ENCODE results near the gene NT5DC3. TPM values are rescaled to one million over a fixed set of nuclear protein-coding genes. Genes with fewer than 3 reads are reported as not detected.
"Not testable (repeated sequence)": the region's sequence is repeated elsewhere in the genome, so short reads cannot be mapped to it uniquely, and the experiment has no call there.

Gene NT5DC3
- total and polyA plus RNA-seq, 4 donors: 1.3 to 9.0 (median 4.4) TPM

DNA sequence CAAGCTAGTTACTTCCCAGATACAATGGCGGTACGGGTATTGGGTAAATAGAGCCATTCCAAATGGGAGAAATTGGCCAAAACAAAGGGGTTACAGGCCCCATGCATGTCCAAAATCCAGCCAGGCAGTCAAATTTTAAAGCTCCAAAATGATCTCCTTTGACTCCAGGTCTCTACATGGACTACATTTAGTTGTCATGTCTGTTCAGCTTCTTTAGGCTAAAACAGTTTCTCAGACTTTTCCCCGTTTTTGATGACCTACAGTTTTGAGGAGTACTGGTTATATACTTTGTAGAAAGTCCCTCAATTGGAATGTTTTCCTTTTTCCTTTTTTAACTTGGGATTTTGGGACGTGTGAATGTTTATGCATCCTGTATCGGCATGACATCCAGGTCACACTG is 4.7 kb downstream of the NT5DC3 start:
- no peak overlapping the region for H3K4me3 ChIP-seq (ENCODE audit: low read depth in 1 of 3, low read length in 3 of 3)
- no peaks in the 10 kb centered on the region for H3K27me3 ChIP-seq (ENCODE audit: control insufficient read depth in 4 of 4, insufficient read depth in 4 of 4, low read length in 3 of 4)
- peaks cover 12 to 38% (median 25%) of the 10 kb centered on the region in 4 donors for H3K4me1 ChIP-seq (ENCODE audit: control insufficient read depth in 4 of 4, insufficient read depth in 4 of 4, low read length in 3 of 4)
- no peak overlapping the region for H3K27ac ChIP-seq (ENCODE audit: low read depth in 1 of 2, low read length in 2 of 2)
- H3K36me3 ChIP-seq (ENCODE audit: control insufficient read depth in 4 of 4, insufficient read depth in 3 of 4, low read depth in 1 of 4, low read length in 3 of 4): no peaks in the 10 kb centered on the region
- WGBS: 88% methylated on average over 5 of the region's 5 CpGs
- DNase-seq (ENCODE audit: low spot score): no peak
- TF ChIP-seq NR2F2 (IDR thresholded peaks at IDR 0.05): no peak
- TF ChIP-seq RAD21 (IDR thresholded peaks at IDR 0.05): no peak
- TF ChIP-seq, protein P1, sequence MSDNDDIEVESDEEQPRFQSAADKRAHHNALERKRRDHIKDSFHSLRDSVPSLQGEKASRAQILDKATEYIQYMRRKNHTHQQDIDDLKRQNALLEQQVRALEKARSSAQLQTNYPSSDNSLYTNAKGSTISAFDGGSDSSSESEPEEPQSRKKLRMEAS (IDR thresholded peaks at IDR 0.05): no peak
- TF ChIP-seq TAF1 (conservative IDR thresholded peaks at IDR 0.05): no peak
- no peak for TF ChIP-seq RXRA (IDR thresholded peaks at IDR 0.05)
- no peak for TF ChIP-seq HNF4A (conservative IDR thresholded peaks at IDR 0.05)
- TF ChIP-seq EGR1 (IDR thresholded peaks at IDR 0.05; ENCODE audit: low read depth in 2 of 2): no peak
- TF ChIP-seq GABPA (IDR thresholded peaks at IDR 0.05 in 1 of 2, conservative IDR thresholded peaks at IDR 0.05 in 1 of 2): no peak
- TF ChIP-seq SP1 (IDR thresholded peaks at IDR 0.05): no peak
- TF ChIP-seq, protein P2, sequence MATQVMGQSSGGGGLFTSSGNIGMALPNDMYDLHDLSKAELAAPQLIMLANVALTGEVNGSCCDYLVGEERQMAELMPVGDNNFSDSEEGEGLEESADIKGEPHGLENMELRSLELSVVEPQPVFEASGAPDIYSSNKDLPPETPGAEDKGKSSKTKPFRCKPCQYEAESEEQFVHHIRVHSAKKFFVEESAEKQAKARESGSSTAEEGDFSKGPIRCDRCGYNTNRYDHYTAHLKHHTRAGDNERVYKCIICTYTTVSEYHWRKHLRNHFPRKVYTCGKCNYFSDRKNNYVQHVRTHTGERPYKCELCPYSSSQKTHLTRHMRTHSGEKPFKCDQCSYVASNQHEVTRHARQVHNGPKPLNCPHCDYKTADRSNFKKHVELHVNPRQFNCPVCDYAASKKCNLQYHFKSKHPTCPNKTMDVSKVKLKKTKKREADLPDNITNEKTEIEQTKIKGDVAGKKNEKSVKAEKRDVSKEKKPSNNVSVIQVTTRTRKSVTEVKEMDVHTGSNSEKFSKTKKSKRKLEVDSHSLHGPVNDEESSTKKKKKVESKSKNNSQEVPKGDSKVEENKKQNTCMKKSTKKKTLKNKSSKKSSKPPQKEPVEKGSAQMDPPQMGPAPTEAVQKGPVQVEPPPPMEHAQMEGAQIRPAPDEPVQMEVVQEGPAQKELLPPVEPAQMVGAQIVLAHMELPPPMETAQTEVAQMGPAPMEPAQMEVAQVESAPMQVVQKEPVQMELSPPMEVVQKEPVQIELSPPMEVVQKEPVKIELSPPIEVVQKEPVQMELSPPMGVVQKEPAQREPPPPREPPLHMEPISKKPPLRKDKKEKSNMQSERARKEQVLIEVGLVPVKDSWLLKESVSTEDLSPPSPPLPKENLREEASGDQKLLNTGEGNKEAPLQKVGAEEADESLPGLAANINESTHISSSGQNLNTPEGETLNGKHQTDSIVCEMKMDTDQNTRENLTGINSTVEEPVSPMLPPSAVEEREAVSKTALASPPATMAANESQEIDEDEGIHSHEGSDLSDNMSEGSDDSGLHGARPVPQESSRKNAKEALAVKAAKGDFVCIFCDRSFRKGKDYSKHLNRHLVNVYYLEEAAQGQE (IDR thresholded peaks at IDR 0.05): no peak
- no peak overlapping the region for H3K9ac ChIP-seq (ENCODE audit: low read depth in 1 of 2, low read length in 2 of 2)
- H3K9me3 ChIP-seq (ENCODE audit: control insufficient read depth in 4 of 4, low read length in 3 of 4): no peaks in the 10 kb centered on the region

DNA sequence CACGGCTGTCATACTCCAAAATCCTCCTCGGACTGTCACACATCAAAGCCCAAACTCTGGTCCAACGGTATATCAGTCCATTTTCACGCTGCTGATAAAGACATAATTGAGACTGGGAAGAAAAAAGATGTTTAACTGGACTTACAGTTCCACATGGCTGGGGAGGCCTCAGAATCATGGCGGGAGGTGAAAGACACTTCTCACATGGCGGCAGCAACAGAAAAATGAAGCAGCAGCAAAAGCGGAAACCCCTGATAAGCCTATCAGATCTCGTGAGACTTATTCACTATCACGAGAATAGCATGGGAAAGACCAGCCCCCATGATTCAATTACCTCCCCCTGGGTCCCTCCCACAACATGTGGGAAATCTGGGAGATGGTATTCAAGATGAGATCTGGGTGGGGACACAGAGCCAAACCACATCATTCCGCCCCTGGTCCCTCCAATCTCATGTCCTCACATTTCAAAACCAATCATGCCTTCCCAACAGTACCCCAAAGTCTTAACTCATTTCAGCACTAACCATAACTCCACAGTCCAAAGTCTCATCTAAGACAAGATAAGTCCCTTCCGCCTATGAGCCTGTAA is 5.2 kb downstream of the NT5DC3 start:
- not testable (repeated sequence) for H3K27ac ChIP-seq (ENCODE audit: low read depth in 1 of 2, low read length in 2 of 2); H3K36me3 ChIP-seq (ENCODE audit: control insufficient read depth in 4 of 4, insufficient read depth in 3 of 4, low read depth in 1 of 4, low read length in 3 of 4); H3K27me3 ChIP-seq (ENCODE audit: control insufficient read depth in 4 of 4, insufficient read depth in 4 of 4, low read length in 3 of 4); H3K9ac ChIP-seq (ENCODE audit: low read depth in 1 of 2, low read length in 2 of 2); DNase-seq (ENCODE audit: low spot score); H3K9me3 ChIP-seq (ENCODE audit: control insufficient read depth in 4 of 4, low read length in 3 of 4); H3K4me3 ChIP-seq (ENCODE audit: low read depth in 1 of 3, low read length in 3 of 3)
- peak in 1 of 2 donors; percentile 5 for TF ChIP-seq HNF4A (conservative IDR thresholded peaks at IDR 0.05)
- H3K4me1 ChIP-seq (ENCODE audit: control insufficient read depth in 4 of 4, insufficient read depth in 4 of 4, low read length in 3 of 4): peaks cover 12 to 38% (median 25%) of the 10 kb centered on the region in 4 donors
- 96% methylated on average over 11 of the region's 11 CpGs for WGBS

DNA sequence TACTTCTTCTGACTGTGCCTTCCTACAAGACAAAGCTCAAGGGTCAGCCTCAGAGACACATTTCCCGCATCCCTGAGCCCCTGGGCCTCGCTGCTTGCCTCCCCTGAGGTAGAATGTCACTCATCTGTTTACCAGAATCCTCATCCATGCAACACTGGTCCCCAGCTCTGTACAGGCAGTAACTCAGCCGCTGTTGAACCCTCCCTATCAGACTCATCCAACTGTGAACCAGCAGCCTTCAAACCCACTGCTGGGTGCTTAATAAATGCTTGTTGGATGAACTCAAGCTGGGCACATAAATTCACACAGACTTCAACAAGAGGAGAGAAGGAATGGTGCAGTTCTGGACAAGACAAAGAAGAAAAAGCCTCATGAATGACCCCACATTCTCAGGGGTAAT is 6.1 kb downstream of the NT5DC3 start:
- 92% methylated on average over 3 of the region's 3 CpGs for WGBS
- TF ChIP-seq, protein P3, sequence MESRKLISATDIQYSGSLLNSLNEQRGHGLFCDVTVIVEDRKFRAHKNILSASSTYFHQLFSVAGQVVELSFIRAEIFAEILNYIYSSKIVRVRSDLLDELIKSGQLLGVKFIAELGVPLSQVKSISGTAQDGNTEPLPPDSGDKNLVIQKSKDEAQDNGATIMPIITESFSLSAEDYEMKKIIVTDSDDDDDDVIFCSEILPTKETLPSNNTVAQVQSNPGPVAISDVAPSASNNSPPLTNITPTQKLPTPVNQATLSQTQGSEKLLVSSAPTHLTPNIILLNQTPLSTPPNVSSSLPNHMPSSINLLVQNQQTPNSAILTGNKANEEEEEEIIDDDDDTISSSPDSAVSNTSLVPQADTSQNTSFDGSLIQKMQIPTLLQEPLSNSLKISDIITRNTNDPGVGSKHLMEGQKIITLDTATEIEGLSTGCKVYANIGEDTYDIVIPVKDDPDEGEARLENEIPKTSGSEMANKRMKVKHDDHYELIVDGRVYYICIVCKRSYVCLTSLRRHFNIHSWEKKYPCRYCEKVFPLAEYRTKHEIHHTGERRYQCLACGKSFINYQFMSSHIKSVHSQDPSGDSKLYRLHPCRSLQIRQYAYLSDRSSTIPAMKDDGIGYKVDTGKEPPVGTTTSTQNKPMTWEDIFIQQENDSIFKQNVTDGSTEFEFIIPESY (IDR thresholded peaks at IDR 0.05): no peak
- TF ChIP-seq FOXA2 (IDR thresholded peaks at IDR 0.05) (no peak), EGR1 (IDR thresholded peaks at IDR 0.05; ENCODE audit: low read depth in 2 of 2) (no peak), HNF4A (conservative IDR thresholded peaks at IDR 0.05) (no peak), NR2F2 (IDR thresholded peaks at IDR 0.05) (no peak), SP1 (IDR thresholded peaks at IDR 0.05) (no peak), FOXA1 (IDR thresholded peaks at IDR 0.05) (no peak), RAD21 (IDR thresholded peaks at IDR 0.05) (no peak), HNF4G (IDR thresholded peaks at IDR 0.05) (no peak), GABPA (IDR thresholded peaks at IDR 0.05 in 1 of 2, conservative IDR thresholded peaks at IDR 0.05 in 1 of 2) (no peak)
- TF ChIP-seq, protein P4, sequence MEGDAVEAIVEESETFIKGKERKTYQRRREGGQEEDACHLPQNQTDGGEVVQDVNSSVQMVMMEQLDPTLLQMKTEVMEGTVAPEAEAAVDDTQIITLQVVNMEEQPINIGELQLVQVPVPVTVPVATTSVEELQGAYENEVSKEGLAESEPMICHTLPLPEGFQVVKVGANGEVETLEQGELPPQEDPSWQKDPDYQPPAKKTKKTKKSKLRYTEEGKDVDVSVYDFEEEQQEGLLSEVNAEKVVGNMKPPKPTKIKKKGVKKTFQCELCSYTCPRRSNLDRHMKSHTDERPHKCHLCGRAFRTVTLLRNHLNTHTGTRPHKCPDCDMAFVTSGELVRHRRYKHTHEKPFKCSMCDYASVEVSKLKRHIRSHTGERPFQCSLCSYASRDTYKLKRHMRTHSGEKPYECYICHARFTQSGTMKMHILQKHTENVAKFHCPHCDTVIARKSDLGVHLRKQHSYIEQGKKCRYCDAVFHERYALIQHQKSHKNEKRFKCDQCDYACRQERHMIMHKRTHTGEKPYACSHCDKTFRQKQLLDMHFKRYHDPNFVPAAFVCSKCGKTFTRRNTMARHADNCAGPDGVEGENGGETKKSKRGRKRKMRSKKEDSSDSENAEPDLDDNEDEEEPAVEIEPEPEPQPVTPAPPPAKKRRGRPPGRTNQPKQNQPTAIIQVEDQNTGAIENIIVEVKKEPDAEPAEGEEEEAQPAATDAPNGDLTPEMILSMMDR (IDR thresholded peaks at IDR 0.05; ENCODE audit: low read depth, low read length, missing input control): no peak
- TF ChIP-seq, protein P1 (IDR thresholded peaks at IDR 0.05): no peak
- TF ChIP-seq, protein P5, sequence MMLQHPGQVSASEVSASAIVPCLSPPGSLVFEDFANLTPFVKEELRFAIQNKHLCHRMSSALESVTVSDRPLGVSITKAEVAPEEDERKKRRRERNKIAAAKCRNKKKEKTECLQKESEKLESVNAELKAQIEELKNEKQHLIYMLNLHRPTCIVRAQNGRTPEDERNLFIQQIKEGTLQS (IDR thresholded peaks at IDR 0.05): no peak
- no peak overlapping the region for H3K27ac ChIP-seq (ENCODE audit: low read depth in 1 of 2, low read length in 2 of 2)

More for the DNA sequence above, 6.1 kb downstream of the NT5DC3 start:
- H3K4me1 ChIP-seq (ENCODE audit: control insufficient read depth in 4 of 4, insufficient read depth in 4 of 4, low read length in 3 of 4): peaks cover 12 to 31% (median 20%) of the 10 kb centered on the region in 4 donors
- no peak overlapping the region for H3K9ac ChIP-seq (ENCODE audit: low read depth in 1 of 2, low read length in 2 of 2)
- H3K36me3 ChIP-seq (ENCODE audit: control insufficient read depth in 4 of 4, insufficient read depth in 3 of 4, low read depth in 1 of 4, low read length in 3 of 4): no peaks in the 10 kb centered on the region
- H3K27me3 ChIP-seq (ENCODE audit: control insufficient read depth in 4 of 4, insufficient read depth in 4 of 4, low read length in 3 of 4): no peaks in the 10 kb centered on the region
- no peak for DNase-seq (ENCODE audit: low spot score)
- H3K4me3 ChIP-seq (ENCODE audit: low read depth in 1 of 3, low read length in 3 of 3): no peak overlapping the region
- H3K9me3 ChIP-seq (ENCODE audit: control insufficient read depth in 4 of 4, low read length in 3 of 4): peaks cover 0 to 2% (median 0%) of the 10 kb centered on the region in 4 donors
